GM12878 (cell line): Measurements from ENCODE around the gene TMOD2. TPM values are rescaled to one million over a fixed set of nuclear protein-coding genes. Genes with fewer than 3 reads are reported as not detected.

Experiments used
- ATAC-seq: fragments of 200-7000 bp; cut with Tn5 transposase; 3 replicates; pipeline ENCODE4 v1.9.1; 2020; ENCODE audit warnings: mild to moderate bottlenecking, moderate library complexity
- BruUV-seq: library from RNA; stranded (reverse); fragments of 400-500 nt; replicated peaks from 2 replicates; lab custom pipeline; 2021; lab: Mats Ljungman, UMichigan
- CTCF ChIA-PET: fragments of 300-600 bp; sonication (Branson Sonifier 250); formaldehyde crosslinking; extraction: SDS; loops from one replicate; lab custom pipeline; 2021; ENCODE audit warnings: inconsistent platforms; lab: Yijun Ruan, JAX
- POLR2A ChIA-PET: fragments of 350-600 bp; formaldehyde crosslinking; extraction: SDS; loops from one replicate; lab custom pipeline; 2021; ENCODE audit warnings: inconsistent platforms; lab: Charles Lee
- RAD21 ChIA-PET: fragments of 300-600 bp; sonication (Branson Sonifier 250); formaldehyde crosslinking; loops from one replicate; lab custom pipeline; 2023; ENCODE audit warnings: antibody characterized with exemption; ENCODE audit not compliant: unreplicated experiment; lab: Charles Lee
- SMC1A ChIA-PET: fragments of 300-600 bp; sonication (Branson Sonifier 250); formaldehyde crosslinking; loops from one replicate; lab custom pipeline; 2023; ENCODE audit not compliant: unreplicated experiment, uncharacterized antibody; lab: Charles Lee
- DNase-seq: peaks from one replicate; pipeline ENCODE4 v3.0.0-alpha.2; 2011; ENCODE audit warnings: low read depth, low spot score
- FAIRE-seq: peaks from 3 replicates; lab custom pipeline; 2011; peaks lifted over from hg19 to GRCh38; lab: Jason Lieb, UNC
- H2AFZ ChIP-seq: 2 replicates; pipeline ENCODE4 v1.6.0; 2011; ENCODE audit warnings: low read depth, low read length, control low read depth; ENCODE audit not compliant: control insufficient read depth
- H3K27ac ChIP-seq: 2 replicates; pipeline ENCODE4 v1.5.1; 2011; ENCODE audit warnings: control low read depth; ENCODE audit not compliant: control insufficient read depth, insufficient read depth
- H3K27me3 ChIP-seq, 2 experiments: replicated peaks in 1 of 2; 2 replicates each; pipeline versions ENCODE4 v1.6.0 to v1.6.1; 2011; ENCODE audit warnings: low read length in 1 of 2; ENCODE audit not compliant: control insufficient read depth in 2 of 2, insufficient read depth in 2 of 2
- H3K36me3 ChIP-seq, 2 experiments: 2 replicates each; pipeline ENCODE4 v1.5.1; 2011; ENCODE audit warnings: low read length in 1 of 2; ENCODE audit not compliant: control insufficient read depth in 2 of 2, insufficient read depth in 2 of 2
- H3K4me1 ChIP-seq: 2 replicates; pipeline ENCODE4 v1.6.1; 2011; ENCODE audit warnings: mild to moderate bottlenecking, low read length, moderate library complexity, mixed read lengths; ENCODE audit not compliant: control insufficient read depth, insufficient read depth
- H3K4me2 ChIP-seq: 2 replicates; pipeline ENCODE4 v1.6.0; 2011; ENCODE audit warnings: control low read depth; ENCODE audit not compliant: control insufficient read depth, insufficient read depth
- H3K4me3 ChIP-seq: fragments of 200-600 bp; sonication (generic); 2 replicates; pipeline ENCODE4 v1.5.1; 2016
- H3K79me2 ChIP-seq: 2 replicates; pipeline ENCODE4 v1.6.0; 2011; ENCODE audit warnings: low read length; ENCODE audit not compliant: control insufficient read depth, insufficient read depth
- H3K9ac ChIP-seq: 2 replicates; pipeline ENCODE4 v1.8.0; 2011; ENCODE audit warnings: low read length, control low read depth, mixed read lengths; ENCODE audit not compliant: control insufficient read depth, insufficient read depth
- H3K9me3 ChIP-seq: replicated peaks from 3 replicates; pipeline ENCODE4 v1.5.1; 2011; ENCODE audit warnings: mild to moderate bottlenecking, low read length; ENCODE audit not compliant: control insufficient read depth, insufficient read depth
- H4K20me1 ChIP-seq: 2 replicates; pipeline ENCODE4 v1.6.0; 2011; ENCODE audit not compliant: control insufficient read depth, insufficient read depth
- BRCA1 ChIP-seq: IDR thresholded peaks from 2 replicates; pipeline ENCODE4 v1.6.1; 2011; ENCODE audit warnings: low read depth, low read length, improper control_type of control experiment
- CTCF ChIP-seq, 3 experiments: IDR thresholded peaks in 2 of 3; conservative IDR thresholded peaks in 1 of 3; 2 replicates each; pipeline ENCODE4 v1.5.1; 2011; ENCODE audit warnings: low read depth in 3 of 3, low read length in 3 of 3, mild to moderate bottlenecking in 3 of 3, control low read depth in 2 of 3, moderate library complexity in 2 of 3, inconsistent platforms in 1 of 3, mixed read lengths in 1 of 3; ENCODE audit not compliant: control insufficient read depth in 2 of 3, insufficient read depth in 1 of 3; ENCODE audit errors: extremely low read depth in 1 of 3
- ETV6 ChIP-seq, 2 experiments: fragments of 450-650 bp in 1 of 2; IDR thresholded peaks in 1 of 2; conservative IDR thresholded peaks in 1 of 2; 2 replicates each; pipeline ENCODE4 v1.6.1; 2014; ENCODE audit warnings: antibody characterized with exemption in 1 of 2, borderline replicate concordance in 1 of 2, low read depth in 1 of 2, mild to moderate bottlenecking in 1 of 2, moderate library complexity in 1 of 2
- POLR2AphosphoS2 ChIP-seq: IDR thresholded peaks from 2 replicates; pipeline ENCODE4 v1.6.1; 2011; ENCODE audit warnings: low read depth, mild to moderate bottlenecking, low read length, improper control_type of control experiment, moderate library complexity
- RAD21 ChIP-seq: IDR thresholded peaks from 2 replicates; pipeline ENCODE4 v1.6.1; 2011; ENCODE audit warnings: mild to moderate bottlenecking, low read depth, low read length, moderate library complexity; ENCODE audit not compliant: insufficient read depth
- SIX5 ChIP-seq: IDR thresholded peaks from 2 replicates; pipeline ENCODE4 v1.6.1; 2011; ENCODE audit warnings: mild to moderate bottlenecking, low read depth, low read length, moderate library complexity; ENCODE audit not compliant: severe bottlenecking
- SMAD5 ChIP-seq: IDR thresholded peaks from 2 replicates; pipeline ENCODE4 v1.6.1; 2016; ENCODE audit warnings: antibody characterized with exemption, low read depth
- TCF12 ChIP-seq: IDR thresholded peaks from 2 replicates; pipeline ENCODE4 v1.6.1; 2011; ENCODE audit warnings: low read depth, mild to moderate bottlenecking, low read length
- WGBS: methylation state at CpG from one replicate; pipeline ENCODE4 v1.1.6; 2016; ENCODE audit warnings: low lambda C conversion rate; ENCODE audit not compliant: insufficient replicate concordance, insufficient coverage; ENCODE audit errors: missing lambda C conversion rate; 5-methylcytosine and 5-hydroxymethylcytosine counted together
- in situ Hi-C: fragments of 300-500 bp; cut with MboI; formaldehyde crosslinking; loops from 9 replicates; pipeline ENCODE4 v1.14.3; 2018; ENCODE audit warnings: mixed read lengths
- intact Hi-C: fragments of 100-400 bp; cut with micrococcal nuclease; formaldehyde crosslinking; loops from one replicate; pipeline ENCODE4 v1.14.2; 2022; ENCODE audit not compliant: unreplicated experiment
- polyA plus RNA-seq, 11 experiments: library from polyadenylated mRNA; depleted of rRNA in 4 of 11; unstranded in 6 of 11; stranded (reverse) in 5 of 11; fragments of >200 nt; fragmentation: Nextera tagmentation in 4 of 11; fragmentation: Illumina TruSeq in 1 of 11; extraction: Ambion mirVana in 4 of 11; extraction: Trizol in 1 of 11; gene quantifications; 1 replicate in 1 of 11; 2 replicates in 10 of 11; pipeline versions ENCODE4 v1.2.1 to v1.2.3, GENCODE V29; 2011 to 2016; ENCODE audit warnings: inconsistent platforms in 2 of 11, missing spikeins in 2 of 11, low read depth in 1 of 11
- total RNA-seq, 4 experiments: library from RNA; depleted of rRNA in 3 of 4; stranded (reverse); fragments of >200 nt in 3 of 4; fragmentation: Illumina TruSeq in 1 of 4; extraction: Trizol in 1 of 4; gene quantifications; 2 replicates each; pipeline versions ENCODE4 v1.2.1 to v1.2.3, GENCODE V29; 2013 to 2021
- TF ChIP-seq, protein P1 (sequence below): IDR thresholded peaks from 2 replicates; pipeline ENCODE4 v1.6.1; 2011; ENCODE audit warnings: low read depth, mild to moderate bottlenecking, low read length, moderate library complexity, borderline replicate concordance; ENCODE audit errors: extremely low read depth

The TMOD2 gene
- total and polyA plus RNA-seq, 10 of the 15 experiments (the other 5 are each of a cell fraction or from before 2014, with no cell fraction given), result 0.61 to 15.2 (median 6.3) TPM

DNA sequence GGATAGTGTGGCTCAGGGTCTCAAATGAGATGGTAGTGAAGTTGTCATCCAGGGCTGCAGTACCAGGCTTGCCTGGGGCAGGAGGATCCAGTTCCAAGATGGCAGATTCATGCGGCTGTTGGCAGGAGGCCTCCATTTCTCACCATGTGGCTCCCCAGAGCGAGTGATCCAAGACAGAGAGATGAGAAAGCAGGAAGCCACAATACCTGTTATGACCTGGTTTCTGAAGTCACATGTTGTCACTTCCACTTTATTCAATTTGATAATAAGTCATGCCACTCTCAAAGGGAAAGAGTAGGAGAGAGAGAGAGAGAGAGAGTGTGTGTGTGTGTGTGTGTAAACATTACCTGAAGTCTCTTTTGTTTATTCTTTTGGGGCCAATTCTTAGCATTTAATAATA is 30.1 kb downstream of the TMOD2 start:
- ChIA-PET POLR2A (no interaction called here), RAD21 (no interaction called here), SMC1A (interaction anchor here (1.7 kb wide), 1 partner anchor 133 kb away, joined by 3 read pairs; no protein-coding TSS in a partner anchor), CTCF (interaction anchor here (2.1 kb wide), 1 partner anchor 132 kb away, joined by 19 read pairs; no protein-coding TSS in a partner anchor)
- no peak overlapping the region for H3K9ac ChIP-seq
- no peaks in the 10 kb centered on the region for H3K27me3 ChIP-seq
- H3K36me3 ChIP-seq, result no peaks in the 10 kb centered on the region; a peak in 1 of 4 replicates
- H3K79me2 ChIP-seq, result no peaks in the 10 kb centered on the region
- FAIRE-seq (no peak), DNase-seq (no peak), ATAC-seq (no peak)
- no peak overlapping the region for H2AFZ ChIP-seq
- in situ Hi-C loops (no loop called here), intact Hi-C loops (no loop called here)
- H3K4me1 ChIP-seq, result no peaks in the 10 kb centered on the region
- H3K4me2 ChIP-seq, result no peak overlapping the region
- no peak overlapping the region for H3K4me3 ChIP-seq
- no peaks in the 10 kb centered on the region for H4K20me1 ChIP-seq
- H3K9me3 ChIP-seq, result peaks cover 3% of the 10 kb centered on the region; the same call in 2 of the 3 replicates
- BruUV-seq, result no TSS peak
- TF ChIP-seq BRCA1 (no peak), TCF12 (no peak), ETV6 (conservative IDR thresholded peaks at IDR 0.05 in 1 of 2, IDR thresholded peaks at IDR 0.05 in 1 of 2; ENCODE audit: borderline replicate concordance in 1 of 2, low read depth in 1 of 2) (no peak), SMAD5 (no peak), SIX5 (no peak)
- H3K27ac ChIP-seq, result no peak overlapping the region
- 62% methylated on average over 2 of the region's 2 CpGs for WGBS

DNA sequence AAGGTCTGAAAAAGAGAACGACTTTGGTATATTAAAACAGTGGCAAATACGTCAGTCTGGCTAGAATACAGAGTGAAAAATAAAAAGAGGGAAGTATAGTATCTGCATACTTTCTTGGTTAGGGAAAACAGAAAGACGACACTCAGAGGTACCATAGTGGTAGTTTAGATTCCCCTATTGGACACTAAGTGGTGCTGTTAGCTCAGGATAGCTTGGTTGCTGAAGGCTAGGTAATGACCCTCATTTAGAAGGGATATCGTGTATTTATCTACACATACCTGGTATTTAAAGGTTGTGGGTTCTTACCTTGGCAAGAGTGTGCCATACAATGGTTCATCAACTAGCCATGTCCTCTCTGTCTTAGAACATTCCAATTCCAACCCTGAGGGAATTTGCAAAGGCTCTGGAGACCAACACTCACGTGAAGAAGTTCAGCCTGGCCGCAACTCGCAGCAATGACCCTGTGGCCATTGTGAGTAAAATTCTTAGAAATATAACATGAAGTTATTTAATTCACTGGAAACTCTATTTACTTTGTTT is 31.0 kb downstream of the TMOD2 start:
- ChIA-PET CTCF (interaction anchor here (1.4 to 1.6 kb wide), 2 partner anchors 132 to 135 kb away, joined by 5 to 6 read pairs; no protein-coding TSS in a partner anchor), SMC1A (no interaction called here), RAD21 (interaction anchor here (1.7 kb wide), 1 partner anchor 133 kb away, joined by 5 read pairs; no protein-coding TSS in a partner anchor)
- peaks cover 3% of the 10 kb centered on the region; the same call in 2 of the 3 replicates for H3K9me3 ChIP-seq
- BruUV-seq, result no TSS peak
- FAIRE-seq, result peak; percentile 61
- no peaks in the 10 kb centered on the region; a peak in 1 of 4 replicates for H3K36me3 ChIP-seq
- H3K9ac ChIP-seq, result no peak overlapping the region
- no peak overlapping the region for H2AFZ ChIP-seq
- 94% methylated on average over 7 of the region's 7 CpGs for WGBS
- no peaks in the 10 kb centered on the region for H3K27me3 ChIP-seq
- no peak overlapping the region for H3K4me2 ChIP-seq
- H4K20me1 ChIP-seq, result no peaks in the 10 kb centered on the region
- intact Hi-C loops, result no loop called here
- peak in 2 of 3 experiments; percentile 15 to 27; a peak in 1 of 6 replicates for TF ChIP-seq CTCF (IDR thresholded peaks at IDR 0.05 in 2 of 3, conservative IDR thresholded peaks at IDR 0.05 in 1 of 3; ENCODE audit: control insufficient read depth in 2 of 3, extremely low read depth in 1 of 3, insufficient read depth in 1 of 3, low read depth in 3 of 3, low read length in 3 of 3)
- TF ChIP-seq POLR2AphosphoS2, result no peak
- TF ChIP-seq SIX5, result no peak
- TF ChIP-seq, protein P1, sequence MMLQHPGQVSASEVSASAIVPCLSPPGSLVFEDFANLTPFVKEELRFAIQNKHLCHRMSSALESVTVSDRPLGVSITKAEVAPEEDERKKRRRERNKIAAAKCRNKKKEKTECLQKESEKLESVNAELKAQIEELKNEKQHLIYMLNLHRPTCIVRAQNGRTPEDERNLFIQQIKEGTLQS, result no peak
- TF ChIP-seq RAD21, result peak; percentile 25
- TF ChIP-seq, all 136 proteins: peak for 2
- H3K79me2 ChIP-seq, result no peaks in the 10 kb centered on the region
- POLR2A ChIA-PET, result no interaction called here
- no peak overlapping the region for H3K27ac ChIP-seq
- H3K4me1 ChIP-seq, result no peaks in the 10 kb centered on the region
- no peak overlapping the region for H3K4me3 ChIP-seq
- no peak for ATAC-seq
- DNase-seq, result no peak
- in situ Hi-C loops, result no loop called here
